Measurements from ENCODE around the gene C14orf119.

C14orf119 gene

GRCh38 chr14:23126548-23127278 lies 31.4 kb downstream of the C14orf119 start:
- no peak for DNase-seq (ENCODE audit: low spot score)

- no peak for DNase-seq (ENCODE audit: low spot score)
These were observed 32.6 kb downstream of the C14orf119 start for GRCh38 chr14:23127861-23128260.

GRCh38 chr14:23128969-23129758 lies 33.9 kb downstream of the C14orf119 start:
- no peak for DNase-seq (ENCODE audit: low spot score)

- DNase-seq (ENCODE audit: low spot score) = no peak
These were observed 34.5 kb downstream of the C14orf119 start for GRCh38 chr14:23129759-23130316.

- DNase-seq (ENCODE audit: low spot score) = no peak
These were observed 35.6 kb downstream of the C14orf119 start for GRCh38 chr14:23130871-23131270.

GRCh38 chr14:23131482-23131881 lies 36.2 kb downstream of the C14orf119 start:
- DNase-seq (ENCODE audit: low spot score) = no peak

- DNase-seq (ENCODE audit: low spot score) = no peak
These were observed 37.7 kb downstream of the C14orf119 start for GRCh38 chr14:23132970-23133369.

- no peak for DNase-seq (ENCODE audit: low spot score)
These were observed 41.3 kb downstream of the C14orf119 start for GRCh38 chr14:23136566-23137133.

GRCh38 chr14:23137192-23137812 lies 42.0 kb downstream of the C14orf119 start:
- DNase-seq (ENCODE audit: low spot score) = no peak

- DNase-seq (ENCODE audit: low spot score) = no peak
These were observed 42.7 kb downstream of the C14orf119 start for GRCh38 chr14:23137813-23138535.

- DNase-seq (ENCODE audit: low spot score) = no peak
These were observed 44.6 kb downstream of the C14orf119 start for GRCh38 chr14:23139874-23140273.

GRCh38 chr14:23140371-23140770 lies 45.1 kb downstream of the C14orf119 start:
- no peak for DNase-seq (ENCODE audit: low spot score)

GRCh38 chr14:23141706-23142444 lies 46.6 kb downstream of the C14orf119 start:
- peak; percentile 81 for DNase-seq (ENCODE audit: low spot score)

- no peak for DNase-seq (ENCODE audit: low spot score)
These were observed 47.5 kb downstream of the C14orf119 start for GRCh38 chr14:23142826-23143225.

GRCh38 chr14:23143911-23144310 lies 48.6 kb downstream of the C14orf119 start:
- no peak for DNase-seq (ENCODE audit: low spot score)

- no peak for DNase-seq (ENCODE audit: low spot score)
These were observed 50.6 kb downstream of the C14orf119 start for GRCh38 chr14:23145794-23146350.

- no peak for DNase-seq (ENCODE audit: low spot score)
These were observed 51.1 kb downstream of the C14orf119 start for GRCh38 chr14:23146351-23146910.

GRCh38 chr14:23146980-23147379 lies 51.7 kb downstream of the C14orf119 start:
- no peak for DNase-seq (ENCODE audit: low spot score)

- no peak for DNase-seq (ENCODE audit: low spot score)
These were observed 52.4 kb downstream of the C14orf119 start for GRCh38 chr14:23147676-23148075.

- no peak for DNase-seq (ENCODE audit: low spot score)
These were observed 53.4 kb downstream of the C14orf119 start for GRCh38 chr14:23148591-23149249.
